ENCODE data around the gene CLDND1. TPM values are rescaled to one million over a fixed set of nuclear protein-coding genes. Genes with fewer than 3 reads are reported as not detected.

Gene CLDND1
- total RNA-seq, 4 donors from 2014 or later = 47.5 to 115 (median 87.2) TPM

GRCh38 chr3:98558100-98558827 lies 35.6 kb upstream of the CLDND1 start:
- Histone ChIP-seq H3K36me3 (no peaks in the 10 kb centered on the region), H3K27me3 (no peaks in the 10 kb centered on the region), H3K9me3 (no peaks in the 10 kb centered on the region), H3K27ac (no peak overlapping the region), H3K4me1 (no peaks in the 10 kb centered on the region), H3K4me3 (no peak overlapping the region)
- in situ Hi-C loops (cut with MboI; ENCODE audit: low sequenced_read_pairs in 4 of 4) = no loop called here
- intact Hi-C loops (cut with DNase I; ENCODE audit: low total_unique reads) = no loop called here
- ATAC-seq (no peak), DNase-seq (no peak)
- TF ChIP-seq CTCF (IDR thresholded peaks at IDR 0.05 in 4 of 5, conservative IDR thresholded peaks at IDR 0.05 in 1 of 5) (no peak), POLR2A (IDR thresholded peaks at IDR 0.05) (no peak)

- DNase-seq = no peak
- no peak for ATAC-seq
- intact Hi-C loops (cut with DNase I; ENCODE audit: low total_unique reads) (no loop called here), in situ Hi-C loops (cut with MboI; ENCODE audit: low sequenced_read_pairs in 4 of 4) (no loop called here)
- no peaks in the 10 kb centered on the region for H3K4me1 ChIP-seq
- no peaks in the 10 kb centered on the region for H3K9me3 ChIP-seq
- no peak overlapping the region for H3K4me3 ChIP-seq
- no peaks in the 10 kb centered on the region for H3K27me3 ChIP-seq
- no peak overlapping the region for H3K27ac ChIP-seq
- H3K36me3 ChIP-seq = no peaks in the 10 kb centered on the region
- TF ChIP-seq CTCF (IDR thresholded peaks at IDR 0.05 in 4 of 5, conservative IDR thresholded peaks at IDR 0.05 in 1 of 5) (no peak), POLR2A (IDR thresholded peaks at IDR 0.05) (no peak)
These were observed 34.8 kb upstream of the CLDND1 start for GRCh38 chr3:98557324-98558010.

- no peak overlapping the region for H3K27ac ChIP-seq
- in situ Hi-C loops (cut with MboI; ENCODE audit: low sequenced_read_pairs in 4 of 4) = no loop called here
These were observed 33.7 kb upstream of the CLDND1 start for GRCh38 chr3:98556164-98557130.

GRCh38 chr3:98555025-98555379 lies 32.3 kb upstream of the CLDND1 start:
- no peaks in the 10 kb centered on the region for H3K36me3 ChIP-seq
- no peaks in the 10 kb centered on the region for H3K9me3 ChIP-seq
- ATAC-seq = no peak
- no peaks in the 10 kb centered on the region for H3K4me1 ChIP-seq
- in situ Hi-C loops (cut with MboI; ENCODE audit: low sequenced_read_pairs in 4 of 4) (no loop called here), intact Hi-C loops (cut with DNase I; ENCODE audit: low total_unique reads) (no loop called here)
- no peak for TF ChIP-seq POLR2A (IDR thresholded peaks at IDR 0.05)
- TF ChIP-seq CTCF (IDR thresholded peaks at IDR 0.05 in 4 of 5, conservative IDR thresholded peaks at IDR 0.05 in 1 of 5) = no peak
- no peak for DNase-seq
- no peaks in the 10 kb centered on the region for H3K27me3 ChIP-seq
- H3K4me3 ChIP-seq = no peak overlapping the region
- no peak overlapping the region for H3K27ac ChIP-seq

More at GRCh38 chr3:98556164-98557130, 33.7 kb upstream of the CLDND1 start:
- TF ChIP-seq POLR2A (IDR thresholded peaks at IDR 0.05) (no peak), CTCF (IDR thresholded peaks at IDR 0.05 in 4 of 5, conservative IDR thresholded peaks at IDR 0.05 in 1 of 5) (no peak)
- ATAC-seq (no peak), DNase-seq (no peak)
- intact Hi-C loops (cut with DNase I; ENCODE audit: low total_unique reads) = no loop called here
- H3K4me3 ChIP-seq = no peak overlapping the region
- no peaks in the 10 kb centered on the region for H3K9me3 ChIP-seq
- H3K27me3 ChIP-seq = no peaks in the 10 kb centered on the region
- H3K4me1 ChIP-seq = no peaks in the 10 kb centered on the region
- no peaks in the 10 kb centered on the region for H3K36me3 ChIP-seq
